Activated naive CD8-positive, alpha-beta T cell treated with anti-CD3 and anti-CD28 coated beads for 36 hours (primary cell): Measurements from ENCODE around the gene ADAM21. TPM values are rescaled to one million over a fixed set of nuclear protein-coding genes. Genes with fewer than 3 reads are reported as not detected.
"Not testable (repeated sequence)": the region's sequence is repeated elsewhere in the genome, so short reads cannot be mapped to it uniquely, and the experiment has no call there.

Source experiments
- DNase-seq: peaks from one replicate; pipeline ENCODE4 v3.0.0; 2021
- H3K27ac Mint-ChIP-seq: one replicate; pipeline ENCODE4 v1.8.0; 2022; ENCODE audit warnings: mild to moderate bottlenecking, moderate library complexity, mixed read lengths
- H3K27me3 Mint-ChIP-seq: one replicate; pipeline ENCODE4 v1.8.0; 2022; ENCODE audit warnings: mild to moderate bottlenecking, mixed read lengths
- H3K36me3 Mint-ChIP-seq: one replicate; pipeline ENCODE4 v1.8.0; 2021; ENCODE audit warnings: mild to moderate bottlenecking, mixed read lengths
- H3K4me1 Mint-ChIP-seq: one replicate; pipeline ENCODE4 v1.8.0; 2021; ENCODE audit warnings: mixed read lengths
- H3K4me3 Mint-ChIP-seq: one replicate; pipeline ENCODE4 v1.8.0; 2022; ENCODE audit warnings: mild to moderate bottlenecking, moderate library complexity, mixed read lengths
- H3K9me3 Mint-ChIP-seq: one replicate; pipeline ENCODE4 v1.8.0; 2022; ENCODE audit warnings: mixed read lengths
- total RNA-seq, 2 experiments: library from RNA; stranded (reverse); gene quantifications; one replicate each; pipeline ENCODE4 v1.2.3, GENCODE V29; 2021

ADAM21 gene
- total RNA-seq, 2 experiments from 2014 or later = 0.23 to 0.24 TPM

DNA sequence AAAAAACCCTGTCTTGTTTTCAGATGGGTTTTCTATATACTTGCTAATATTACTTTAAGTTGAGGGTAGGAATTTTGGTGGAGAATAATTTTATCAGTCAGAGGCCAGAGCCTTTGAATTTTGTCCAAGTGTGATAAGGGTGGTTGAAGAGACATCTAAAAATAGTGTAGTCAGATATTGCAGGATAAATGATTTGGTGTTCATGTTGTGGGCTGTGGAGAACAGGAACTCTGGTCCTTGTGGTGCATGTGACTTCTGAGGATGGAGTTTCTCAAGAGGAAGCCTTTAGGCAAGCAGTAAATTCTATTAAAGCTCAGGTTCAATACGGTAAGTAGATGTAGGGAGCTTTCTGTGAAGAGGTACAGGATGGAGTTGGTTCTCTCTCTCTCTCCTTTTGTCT lies 2.8 kb downstream of the ADAM21 start:
- H3K4me1 Mint-ChIP-seq = no peaks in the 10 kb centered on the region
- no peak for DNase-seq
- no peak overlapping the region for H3K4me3 Mint-ChIP-seq
- no peaks in the 10 kb centered on the region for H3K27me3 Mint-ChIP-seq
- no peaks in the 10 kb centered on the region for H3K9me3 Mint-ChIP-seq
- H3K27ac Mint-ChIP-seq = no peak overlapping the region
- no peaks in the 10 kb centered on the region for H3K36me3 Mint-ChIP-seq

DNA sequence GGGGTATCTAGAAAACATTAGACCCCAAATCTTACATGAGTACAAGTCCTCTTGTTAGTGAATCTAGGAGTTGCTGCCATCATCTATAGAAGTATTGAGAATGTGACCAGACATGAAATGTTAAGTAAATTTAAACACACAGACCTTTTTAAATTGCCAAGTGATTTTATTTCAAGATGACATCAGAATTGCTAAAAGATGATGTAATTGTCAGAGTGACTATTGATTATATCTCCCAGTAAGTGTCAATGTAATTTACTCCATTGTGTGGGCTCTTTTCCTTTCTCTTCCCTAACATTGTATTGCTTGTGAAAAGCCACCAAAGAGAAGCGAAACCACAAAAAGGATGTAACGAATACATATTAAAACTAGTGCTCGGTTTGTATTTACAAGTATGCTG lies 16.8 kb downstream of the ADAM21 start:
- H3K4me1 Mint-ChIP-seq = no peaks in the 10 kb centered on the region
- H3K36me3 Mint-ChIP-seq = peaks cover 15% of the 10 kb centered on the region
- H3K27me3 Mint-ChIP-seq = no peaks in the 10 kb centered on the region
- DNase-seq = no peak
- H3K4me3 Mint-ChIP-seq = no peak overlapping the region
- H3K9me3 Mint-ChIP-seq = no peaks in the 10 kb centered on the region
- H3K27ac Mint-ChIP-seq = no peak overlapping the region

DNA sequence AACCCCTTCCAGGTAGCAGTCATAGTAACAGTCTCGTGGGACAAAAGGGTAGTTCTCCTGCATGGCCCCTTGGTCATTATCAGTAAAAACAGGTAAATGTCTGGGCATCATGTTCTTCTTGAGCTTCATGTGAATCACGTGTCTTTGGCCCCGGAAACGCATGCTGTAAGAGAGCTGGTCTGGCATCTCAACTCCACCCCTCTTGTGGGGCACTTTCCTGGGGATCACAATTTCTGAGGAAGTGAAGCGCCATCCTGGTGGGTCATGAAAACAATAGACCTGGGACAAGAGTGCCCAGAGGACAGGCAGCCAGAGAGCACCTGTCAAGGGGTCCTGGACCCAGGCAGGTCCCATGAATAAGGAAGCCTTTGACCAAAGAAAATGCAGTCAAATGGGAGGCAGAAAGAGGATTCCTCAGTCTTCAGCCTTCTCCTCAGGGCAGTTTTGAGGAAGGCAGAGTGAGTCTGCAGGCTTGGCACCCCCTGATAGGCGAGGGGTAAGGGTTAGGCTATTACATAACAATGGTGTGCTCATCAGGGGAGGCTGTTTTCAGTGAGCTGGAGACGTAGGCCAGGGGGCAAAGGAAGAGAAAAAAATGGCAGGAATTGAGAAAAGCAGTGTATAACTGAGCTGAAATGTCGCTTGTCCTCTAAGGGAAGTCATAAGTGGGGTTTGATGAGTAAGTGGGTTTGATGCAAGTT lies 19.0 kb downstream of the ADAM21 start:
- not testable (repeated sequence) for H3K27me3 Mint-ChIP-seq, H3K4me1 Mint-ChIP-seq, DNase-seq, H3K9me3 Mint-ChIP-seq, H3K27ac Mint-ChIP-seq, H3K4me3 Mint-ChIP-seq
- H3K36me3 Mint-ChIP-seq = peaks cover 15% of the 10 kb centered on the region

DNA sequence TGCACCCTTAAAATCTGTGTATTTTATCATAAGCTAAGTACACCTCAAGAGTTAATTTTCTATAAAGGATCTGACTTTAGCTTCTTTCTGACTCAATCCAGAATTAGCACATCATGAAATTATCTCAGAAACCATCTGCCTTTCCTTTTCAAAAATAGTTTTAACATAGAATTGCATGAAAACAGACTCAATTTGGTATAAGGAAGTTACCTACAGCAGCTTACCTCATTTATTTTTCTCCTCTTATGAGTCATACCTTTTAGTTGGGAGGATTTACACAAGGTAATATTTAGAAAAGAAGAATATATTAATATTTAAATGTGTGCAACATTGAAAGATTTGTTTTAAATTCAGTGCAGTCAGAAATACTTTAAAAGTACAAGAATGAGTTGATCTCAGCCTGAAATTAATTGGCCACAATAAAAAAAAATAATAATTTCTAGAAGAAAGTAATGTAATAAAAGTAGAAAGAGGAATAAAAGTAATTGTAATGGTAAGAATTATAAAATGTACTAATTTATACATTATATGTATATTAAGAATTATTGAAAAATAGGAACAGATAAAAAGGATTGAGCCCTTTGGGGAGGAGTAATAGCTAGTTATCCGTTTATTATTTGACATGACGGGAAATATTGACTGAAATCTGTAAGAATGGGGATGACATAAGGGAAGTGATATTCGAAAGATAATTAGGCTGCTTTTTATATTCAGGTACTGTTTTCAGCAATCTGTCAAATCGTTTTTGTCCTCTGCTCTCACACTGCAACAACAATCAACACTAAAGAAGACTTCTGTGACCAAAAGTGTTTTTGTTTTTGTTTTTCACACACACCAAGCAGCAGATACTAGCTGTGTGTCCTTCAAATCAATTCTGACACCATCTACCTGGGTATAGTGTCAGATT lies 20.5 kb downstream of the ADAM21 start:
- Mint-ChIP-seq H3K27me3 (no peaks in the 10 kb centered on the region), H3K36me3 (peaks cover 21% of the 10 kb centered on the region), H3K4me3 (no peak overlapping the region), H3K27ac (no peak overlapping the region), H3K9me3 (peaks cover 8% of the 10 kb centered on the region), H3K4me1 (no peaks in the 10 kb centered on the region)
- no peak for DNase-seq

DNA sequence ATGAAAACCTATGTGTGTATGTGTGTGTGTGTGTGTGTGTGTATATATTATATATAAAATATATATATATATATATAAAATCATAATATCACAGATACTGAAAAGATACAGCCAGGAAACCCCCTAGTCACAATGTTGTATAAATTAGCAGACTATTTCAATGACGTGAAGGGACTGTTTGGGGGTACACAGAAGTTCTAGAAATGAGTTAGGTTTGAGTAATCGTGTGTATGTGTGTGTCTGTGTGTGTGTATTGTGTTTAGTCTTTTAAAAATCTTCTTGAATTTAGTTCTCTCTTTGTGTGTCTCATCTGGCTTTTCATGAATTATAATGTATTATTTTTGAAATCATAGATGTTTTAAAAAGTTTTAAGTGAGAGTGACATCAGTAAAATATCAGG lies 21.9 kb downstream of the ADAM21 start:
- Mint-ChIP-seq H3K36me3 (peaks cover 25% of the 10 kb centered on the region), H3K27me3 (no peaks in the 10 kb centered on the region), H3K9me3 (peaks cover 8% of the 10 kb centered on the region), H3K4me1 (no peaks in the 10 kb centered on the region), H3K27ac (no peak overlapping the region), H3K4me3 (no peak overlapping the region)
- DNase-seq = no peak

DNA sequence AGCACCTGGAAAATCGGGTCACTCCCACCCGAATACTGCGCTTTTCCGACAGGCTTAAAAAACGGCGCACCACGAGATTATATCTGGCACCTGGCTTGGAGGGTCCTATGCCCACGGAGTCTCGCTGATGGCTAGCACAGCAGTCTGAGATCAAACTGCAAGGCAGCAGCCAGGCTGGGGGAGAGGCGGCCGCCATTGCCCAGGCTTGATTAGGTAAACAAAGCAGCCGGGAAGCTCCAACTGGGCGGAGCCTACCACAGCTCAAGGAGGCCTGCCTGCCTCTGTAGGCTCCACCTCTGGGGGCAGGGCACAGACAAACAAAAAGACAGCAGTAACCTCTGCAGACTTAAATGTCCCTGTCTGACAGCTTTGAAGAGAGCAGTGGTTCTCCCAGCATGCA lies 23.5 kb downstream of the ADAM21 start:
- H3K4me3 Mint-ChIP-seq, H3K27ac Mint-ChIP-seq, DNase-seq, H3K4me1 Mint-ChIP-seq, H3K27me3 Mint-ChIP-seq: not testable (repeated sequence)
- Mint-ChIP-seq H3K9me3 (peaks cover 10% of the 10 kb centered on the region), H3K36me3 (peaks cover 15% of the 10 kb centered on the region)

DNA sequence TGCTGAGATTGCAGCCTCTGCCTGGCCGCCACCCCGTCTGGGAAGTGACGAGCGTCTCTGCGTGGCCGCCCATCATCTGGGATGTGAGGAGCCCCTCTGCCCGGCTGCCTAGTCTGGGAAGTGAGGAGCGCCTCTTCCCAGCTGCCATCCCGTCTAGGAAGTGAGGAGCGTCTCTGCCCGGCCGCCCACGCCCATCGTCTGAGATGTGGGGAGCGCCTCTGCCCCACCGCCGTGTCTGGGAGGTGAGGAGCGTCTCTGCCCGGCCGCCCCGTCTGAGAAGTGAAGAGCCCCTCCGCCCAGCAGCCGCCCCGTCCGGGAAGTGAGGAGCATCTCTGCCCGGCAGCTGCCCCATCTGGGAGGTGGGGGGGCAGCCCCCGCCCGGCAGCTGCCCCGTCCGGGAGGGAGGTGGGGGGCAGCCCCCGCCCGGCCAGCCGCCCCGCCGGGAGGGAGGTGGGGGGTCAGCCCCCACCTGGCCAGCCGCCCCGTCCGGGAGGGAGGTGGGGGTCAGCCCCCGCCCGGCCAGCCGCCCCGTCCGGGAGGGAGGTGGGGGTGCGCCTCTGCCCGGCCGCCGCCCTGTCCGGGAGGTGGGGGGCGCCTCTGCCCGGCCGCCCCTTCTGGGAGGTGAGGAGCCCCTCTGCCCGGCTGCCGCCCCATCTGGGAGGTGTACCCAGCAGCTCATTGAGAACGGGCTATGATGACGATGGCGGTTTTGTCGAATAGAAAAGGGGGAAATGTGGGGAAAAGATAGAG lies 25.6 kb downstream of the ADAM21 start:
- H3K4me3 Mint-ChIP-seq, H3K4me1 Mint-ChIP-seq, H3K27ac Mint-ChIP-seq, H3K27me3 Mint-ChIP-seq, DNase-seq: not testable (repeated sequence)
- H3K36me3 Mint-ChIP-seq = peaks cover 14% of the 10 kb centered on the region
- H3K9me3 Mint-ChIP-seq = peaks cover 10% of the 10 kb centered on the region

DNA sequence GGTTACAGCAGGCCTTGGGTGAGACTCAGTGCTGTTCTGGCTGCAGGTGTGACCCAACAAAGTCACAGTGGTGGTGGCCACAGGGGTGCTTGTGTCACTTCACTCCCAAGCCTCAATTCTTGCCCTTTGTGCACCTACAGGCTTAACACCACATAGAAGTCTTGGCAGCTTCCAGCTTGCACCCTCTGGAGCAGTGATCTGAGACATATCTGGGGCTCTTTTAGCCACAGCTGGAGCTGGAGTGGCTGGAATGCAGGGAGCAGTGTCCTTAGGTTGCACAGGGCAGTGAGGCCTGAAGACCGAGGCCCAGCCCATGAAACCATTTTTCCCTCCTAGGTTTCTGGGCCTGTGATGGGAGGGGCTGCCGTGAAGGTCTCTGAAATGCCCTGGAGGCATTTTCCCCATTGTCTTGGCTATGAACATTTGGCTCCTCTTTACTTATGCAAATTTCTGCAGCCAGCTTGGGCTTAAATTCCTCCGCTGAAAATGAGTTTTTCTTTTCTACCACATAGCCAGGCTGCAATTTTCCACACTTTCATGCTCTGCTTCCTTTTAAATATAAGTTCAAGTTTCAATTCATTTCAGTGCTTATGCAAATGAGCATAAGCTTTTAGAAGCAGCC lies 37.7 kb downstream of the ADAM21 start:
- Mint-ChIP-seq H3K9me3 (peaks cover 35% of the 10 kb centered on the region), H3K4me1 (no peaks in the 10 kb centered on the region), H3K27me3 (no peaks in the 10 kb centered on the region), H3K4me3 (no peak overlapping the region), H3K36me3 (peaks cover 52% of the 10 kb centered on the region), H3K27ac (no peak overlapping the region)
- no peak for DNase-seq

DNA sequence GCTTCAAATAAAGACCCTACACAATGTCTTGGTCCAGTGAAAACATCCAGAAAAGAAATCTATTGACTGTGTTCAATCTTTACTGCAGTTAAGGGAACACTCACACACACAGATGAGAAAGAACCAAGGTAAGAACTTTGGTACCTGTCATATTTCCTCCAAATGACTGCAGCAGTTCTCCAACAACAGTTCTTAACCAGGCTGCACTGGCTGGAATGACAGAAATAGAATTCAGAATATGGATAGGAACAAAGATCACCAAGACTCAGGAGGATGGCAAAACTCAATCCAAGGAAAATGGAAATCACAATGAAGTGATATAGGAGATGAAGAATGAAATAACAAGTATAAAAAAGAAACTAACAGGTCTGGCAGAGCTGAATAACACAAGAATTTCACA lies 46.2 kb downstream of the ADAM21 start:
- peaks cover 18% of the 10 kb centered on the region for H3K9me3 Mint-ChIP-seq
- no peaks in the 10 kb centered on the region for H3K27me3 Mint-ChIP-seq

More for the DNA sequence above, 46.2 kb downstream of the ADAM21 start:
- Mint-ChIP-seq H3K4me1 (no peaks in the 10 kb centered on the region), H3K36me3 (peaks cover 45% of the 10 kb centered on the region), H3K27ac (no peak overlapping the region), H3K4me3 (no peak overlapping the region)
- no peak for DNase-seq

Other genes with a start within 250 kb of the ADAM21 start
- gene COX16, start 92.5 kb upstream of the ADAM21 start, total RNA-seq = 10 to 100 TPM; 72.7 to 79.5 TPM
- 1 to 10 TPM; 7.3 to 7.8 TPM for gene SYNJ2BP, start 35.1 kb upstream of the ADAM21 start, total RNA-seq
- under 1 TPM in 1 of 2 experiments, not detected in 1; 0.12 TPM for gene ADAM20, start 82.8 kb downstream of the ADAM21 start, total RNA-seq
- 10 to 100 TPM; 62.3 to 66.6 TPM for gene MED6, start 148.5 kb downstream of the ADAM21 start, total RNA-seq
- 1 to 10 TPM; 4.9 to 5.4 TPM for gene TTC9, start 189.7 kb downstream of the ADAM21 start, total RNA-seq